T-cell (primary cell): ENCODE results near the gene AVP. TPM values are rescaled to one million over a fixed set of nuclear protein-coding genes. Genes with fewer than 3 reads are reported as not detected.

Experiments
- ATAC-seq, 4 experiments: fragments of 200-7000 bp in 3 of 4; fragments of 150-1000 bp in 1 of 4; cut with Tn5 transposase; replicated peaks in 1 of 4; 1 replicate in 3 of 4; 2 replicates in 1 of 4; pipeline ENCODE4 v1.10.0; 2021; ENCODE audit warnings: moderate library complexity in 3 of 4, mild to moderate bottlenecking in 2 of 4, moderate number of reproducible peaks in 1 of 4
- CTCF ChIA-PET, 2 donors: fragments of 300-600 bp; sonication (Branson Sonifier 250); formaldehyde crosslinking; loops; one replicate each; lab custom pipeline; 2022; ENCODE audit warnings: antibody characterized with exemption in 2 of 2; lab: Charles Lee
- POLR2A ChIA-PET, 2 donors: fragments of 300-600 bp; sonication (Branson Sonifier 250); formaldehyde crosslinking; loops; one replicate each; lab custom pipeline; 2022; ENCODE audit warnings: antibody characterized with exemption in 2 of 2; lab: Charles Lee
- DNase-seq, 35 experiments: peaks; one replicate each; pipeline versions ENCODE4 v3.0.0 to v3.0.0-alpha.2; 2013 to 2023
- H3K27ac ChIP-seq: one replicate; pipeline ENCODE4 v1.5.1; 2013; ENCODE audit warnings: low read length
- H3K27me3 ChIP-seq, 2 experiments: replicated peaks in 1 of 2; 1 replicate in 1 of 2; 2 replicates in 1 of 2; pipeline versions ENCODE4 v1.6.1 to v1.7.0; 2013; ENCODE audit warnings: low read length in 1 of 2, mixed read lengths in 1 of 2; ENCODE audit not compliant: control insufficient read depth in 2 of 2, insufficient read depth in 2 of 2; ENCODE audit errors: extremely low read depth in 1 of 2
- H3K36me3 ChIP-seq, 2 donors: 1 replicate in 1 of 2; 2 replicates in 1 of 2; pipeline versions ENCODE4 v1.6.1 to v1.7.0; 2013; ENCODE audit warnings: low read length in 1 of 2; ENCODE audit not compliant: control insufficient read depth in 2 of 2, insufficient read depth in 1 of 2; ENCODE audit errors: extremely low read depth in 1 of 2
- H3K4me1 ChIP-seq, 2 experiments: 1 replicate in 1 of 2; 2 replicates in 1 of 2; pipeline versions ENCODE4 v1.6.1 to v1.7.0; 2013; ENCODE audit warnings: low read length in 2 of 2, mixed read lengths in 1 of 2; ENCODE audit not compliant: insufficient read depth in 2 of 2, control insufficient read depth in 1 of 2; ENCODE audit errors: extremely low read depth in 1 of 2
- H3K4me3 ChIP-seq, 2 donors: 1 replicate in 1 of 2; 2 replicates in 1 of 2; pipeline versions ENCODE4 v1.5.1 to v1.7.0; 2013; ENCODE audit warnings: mild to moderate bottlenecking in 2 of 2, low read length in 1 of 2, moderate library complexity in 1 of 2; ENCODE audit not compliant: control insufficient read depth in 1 of 2; ENCODE audit errors: extremely low read depth in 1 of 2
- H3K9me3 ChIP-seq: 2 replicates; pipeline ENCODE4 v1.7.0; 2013
- H3K27ac Mint-ChIP-seq, 2 donors: one replicate each; pipeline ENCODE4 v1.8.0; 2020 to 2021; ENCODE audit warnings: mild to moderate bottlenecking in 2 of 2, mixed read lengths in 2 of 2
- H3K27me3 Mint-ChIP-seq, 2 donors: one replicate each; pipeline ENCODE4 v1.8.0; 2021 to 2022; ENCODE audit warnings: mixed read lengths in 2 of 2
- H3K36me3 Mint-ChIP-seq: one replicate; pipeline ENCODE4 v1.8.0; 2021; ENCODE audit warnings: mixed read lengths
- H3K4me1 Mint-ChIP-seq, 3 donors: one replicate each; pipeline ENCODE4 v1.8.0; 2020 to 2022; ENCODE audit warnings: mixed read lengths in 3 of 3, mild to moderate bottlenecking in 1 of 3
- H3K4me3 Mint-ChIP-seq, 3 donors: one replicate each; pipeline ENCODE4 v1.8.0; 2020 to 2022; ENCODE audit warnings: mild to moderate bottlenecking in 3 of 3, mixed read lengths in 3 of 3, moderate library complexity in 3 of 3
- H3K9me3 Mint-ChIP-seq, 3 donors: one replicate each; pipeline ENCODE4 v1.8.0; 2020 to 2022; ENCODE audit warnings: mixed read lengths in 3 of 3
- WGBS: methylation state at CpG from one replicate; pipeline ENCODE4 v1.1.5; 2013; ENCODE audit warnings: missing lambda C conversion rate; ENCODE audit not compliant: insufficient coverage; 5-methylcytosine and 5-hydroxymethylcytosine counted together
- total RNA-seq, 35 experiments: library from RNA in 6 of 35; stranded (reverse) in 6 of 35; fragments of 120-200 nt in 1 of 35; gene quantifications; one replicate each; pipeline versions ENCODE4 v1.2.1 to v1.2.4 and lab custom pipeline; 2013 to 2026

Gene AVP
- total RNA-seq, 5 donors from 2014 or later (not counting 1 experiment from before 2014, with no cell fraction given), result 0.44 to 1.6 (median 0.59) TPM; not detected in 2

DNA sequence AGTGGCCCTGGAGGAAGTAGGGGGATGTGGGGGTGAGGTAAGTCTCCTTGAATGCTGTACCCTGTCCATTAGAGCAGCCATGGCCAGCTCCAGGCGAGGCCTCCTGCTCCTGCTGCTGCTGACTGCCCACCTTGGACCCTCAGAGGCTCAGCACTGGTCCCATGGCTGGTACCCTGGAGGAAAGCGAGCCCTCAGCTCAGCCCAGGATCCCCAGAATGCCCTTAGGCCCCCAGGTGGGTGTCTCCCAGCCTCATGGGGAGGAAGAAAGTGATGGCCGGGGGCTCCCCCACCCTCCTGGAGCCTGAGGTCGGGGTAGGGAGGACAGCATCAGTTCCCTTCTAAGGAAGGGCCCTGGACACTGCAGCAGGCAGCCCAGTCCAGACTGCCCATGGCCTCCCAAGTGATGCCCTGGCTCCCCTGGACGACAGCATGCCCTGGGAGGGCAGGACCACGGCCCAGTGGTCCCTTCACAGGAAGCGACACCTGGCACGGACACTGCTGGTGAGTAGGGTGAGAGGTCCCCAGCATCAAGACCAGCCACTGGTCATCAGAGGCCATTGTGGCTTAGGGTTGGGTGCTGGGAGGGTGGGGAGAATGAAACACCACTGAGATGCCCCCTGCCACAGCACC lies 40.1 kb downstream of the AVP start:
- H3K36me3 Mint-ChIP-seq, result peaks cover 12% of the 10 kb centered on the region
- Histone ChIP-seq H3K9me3 (no peaks in the 10 kb centered on the region), H3K27ac (no peak overlapping the region), H3K4me3 (no peak overlapping the region), H3K27me3 (no peaks in the 10 kb centered on the region), H3K36me3 (peaks cover 0 to 32% of the 10 kb centered on the region in 2 donors), H3K4me1 (peaks cover 4 to 22% of the 10 kb centered on the region in 2 experiments)
- H3K4me1 Mint-ChIP-seq, result peaks cover 16 to 22% (median 20%) of the 10 kb centered on the region in 3 donors
- no peak for DNase-seq
- peak overlapping the region; percentile 79 to 82 (median 82) for H3K4me3 Mint-ChIP-seq
- WGBS, result 89% methylated on average over 3 of the region's 8 CpGs
- ChIA-PET CTCF (interaction anchor here in 1 of 2 donors (0.6 kb wide), 1 partner anchor 379 kb away, joined by 3 read pairs; no protein-coding TSS in a partner anchor), POLR2A (no interaction called here)
- no peak for ATAC-seq
- no peaks in the 10 kb centered on the region for H3K27me3 Mint-ChIP-seq
- no peak overlapping the region for H3K27ac Mint-ChIP-seq
- no peaks in the 10 kb centered on the region for H3K9me3 Mint-ChIP-seq

DNA sequence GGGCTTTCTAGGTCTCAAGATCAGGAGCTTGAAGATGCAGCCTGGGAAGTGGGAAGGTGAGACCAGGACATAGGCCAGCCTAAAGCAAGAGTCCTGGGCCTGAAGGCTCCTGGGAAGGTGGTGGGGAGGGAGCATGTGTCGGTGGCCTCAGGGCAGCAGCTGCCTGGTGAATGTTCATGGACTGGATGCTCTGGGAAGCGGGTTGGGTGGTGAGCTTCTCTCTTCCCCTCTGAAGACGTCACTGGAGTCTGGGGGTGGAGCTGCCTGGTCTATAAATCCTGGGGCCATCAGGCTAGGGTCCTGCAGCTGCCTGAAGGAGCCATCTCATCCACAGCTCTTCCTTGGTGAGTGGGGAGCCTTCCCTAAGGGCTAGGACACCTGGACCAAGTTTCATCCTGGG lies 41.2 kb downstream of the AVP start, which contains the start of gene GNRH2:
TSS of gene GNRH2 (plus strand) at position 301 of the 400 bp plus-strand sequence. CDS start 793 bp downstream, outside the sequence.
- Histone ChIP-seq H3K27me3 (no peaks in the 10 kb centered on the region), H3K36me3 (peaks cover 0 to 34% of the 10 kb centered on the region in 2 donors), H3K4me1 (peaks cover 4 to 22% of the 10 kb centered on the region in 2 experiments), H3K4me3 (no peak within 1 kb of the TSS), H3K9me3 (no peaks in the 10 kb centered on the region), H3K27ac (no peak within 1 kb of the TSS)
- Mint-ChIP-seq H3K4me3 (peak within 1 kb of the TSS; percentile 13 to 79 (median 34)), H3K9me3 (no peaks in the 10 kb centered on the region), H3K27ac (peak within 1 kb of the TSS in 1 of 2 donors; percentile 28), H3K4me1 (peaks cover 16 to 21% (median 20%) of the 10 kb centered on the region in 3 donors), H3K36me3 (peaks cover 16% of the 10 kb centered on the region), H3K27me3 (no peaks in the 10 kb centered on the region)
- POLR2A ChIA-PET, result interaction anchor here in 1 of 2 donors (0.6 kb wide), 1 partner anchor 1069 kb away, joined by 3 read pairs; no protein-coding TSS in a partner anchor
- no CpG with 5 or more reads among the region's 3 CpGs for WGBS
- CTCF ChIA-PET, result no interaction called here
- no peak for DNase-seq
- ATAC-seq, result no peak

DNA sequence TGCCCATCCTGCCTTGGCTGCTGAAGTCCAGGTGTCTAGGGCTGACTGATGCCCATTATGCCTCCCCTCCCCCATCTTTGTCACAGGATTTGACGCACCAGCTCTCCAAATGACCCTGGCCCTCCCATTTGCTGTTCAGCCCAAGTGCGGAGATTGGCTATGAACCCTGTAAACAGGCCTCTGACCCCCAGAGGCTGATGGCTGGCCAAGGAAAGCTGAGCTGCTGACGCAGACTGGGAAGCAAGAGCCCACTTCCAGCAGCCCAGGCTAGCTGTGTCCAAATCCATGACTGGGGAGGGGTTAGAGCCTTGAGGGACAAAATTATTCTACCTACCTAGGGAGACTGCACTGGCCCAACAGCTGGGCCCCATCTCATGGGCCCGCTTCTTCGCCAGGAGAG lies 41.9 kb downstream of the AVP start:
- ChIA-PET POLR2A (no interaction called here), CTCF (interaction anchor here in 1 of 2 donors (0.6 kb wide), 1 partner anchor 211 kb away, joined by 4 read pairs; no protein-coding TSS in a partner anchor)
- peaks cover 16 to 20% (median 17%) of the 10 kb centered on the region in 3 donors for H3K4me1 Mint-ChIP-seq
- WGBS, result 92% methylated on average over 2 of the region's 5 CpGs
- DNase-seq (no peak), ATAC-seq (no peak)
- H3K36me3 Mint-ChIP-seq, result peaks cover 18% of the 10 kb centered on the region
- H3K9me3 ChIP-seq, result no peaks in the 10 kb centered on the region
- H3K27ac Mint-ChIP-seq, result no peak overlapping the region
- H3K36me3 ChIP-seq, result peaks cover 0 to 33% of the 10 kb centered on the region in 2 donors
- no peak overlapping the region for H3K4me3 Mint-ChIP-seq
- H3K4me3 ChIP-seq, result no peak overlapping the region
- no peaks in the 10 kb centered on the region for H3K27me3 Mint-ChIP-seq
- no peak overlapping the region for H3K27ac ChIP-seq
- peaks cover 4 to 19% of the 10 kb centered on the region in 2 experiments for H3K4me1 ChIP-seq
- H3K27me3 ChIP-seq, result no peaks in the 10 kb centered on the region
- no peaks in the 10 kb centered on the region for H3K9me3 Mint-ChIP-seq

DNA sequence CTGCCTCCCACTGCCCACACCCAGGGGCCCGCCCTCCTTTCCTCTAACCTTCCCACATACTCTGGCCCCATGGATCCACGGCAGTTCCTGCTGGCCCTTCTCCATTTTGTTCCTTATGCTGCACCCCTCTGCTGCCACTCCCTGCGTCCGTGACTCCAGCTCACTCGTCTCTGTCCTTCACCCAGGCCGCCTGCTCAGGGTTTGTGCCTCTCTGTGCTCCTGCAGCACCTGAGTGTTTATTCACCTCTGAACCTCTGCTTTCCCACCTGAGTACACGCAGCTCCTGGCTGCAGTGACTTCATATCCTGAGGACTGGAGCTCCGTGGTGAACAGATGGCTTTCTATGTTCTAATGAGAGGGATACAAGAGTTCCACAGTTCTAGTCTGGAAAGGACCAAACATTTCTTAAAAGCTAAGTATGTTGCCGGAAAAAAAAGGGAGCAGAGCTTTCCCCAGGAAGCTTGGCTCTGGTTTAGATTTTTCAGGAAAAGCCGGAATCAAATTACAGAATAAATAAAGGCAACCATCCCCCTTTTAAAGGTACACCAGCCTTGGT lies 42.6 kb downstream of the AVP start:
- H3K9me3 Mint-ChIP-seq, result no peaks in the 10 kb centered on the region
- ChIA-PET CTCF (interaction anchor here in 1 of 2 donors (0.6 kb wide), 1 partner anchor 210 kb away, joined by 4 read pairs; no protein-coding TSS in a partner anchor), POLR2A (no interaction called here)
- ATAC-seq (no peak), DNase-seq (no peak)
- H3K4me3 Mint-ChIP-seq, result no peak overlapping the region
- H3K27ac Mint-ChIP-seq, result peak overlapping the region in 1 of 2 donors; percentile 46
- WGBS, result 85% methylated on average over 7 of the region's 10 CpGs
- Histone ChIP-seq H3K27ac (no peak overlapping the region), H3K9me3 (no peaks in the 10 kb centered on the region), H3K36me3 (peaks cover 4 to 37% of the 10 kb centered on the region in 2 donors), H3K4me1 (peaks cover 3 to 13% of the 10 kb centered on the region in 2 experiments), H3K27me3 (no peaks in the 10 kb centered on the region), H3K4me3 (no peak overlapping the region)
- H3K36me3 Mint-ChIP-seq, result peaks cover 18% of the 10 kb centered on the region
- H3K27me3 Mint-ChIP-seq, result no peaks in the 10 kb centered on the region
- H3K4me1 Mint-ChIP-seq, result peaks cover 12 to 15% (median 13%) of the 10 kb centered on the region in 3 donors

DNA sequence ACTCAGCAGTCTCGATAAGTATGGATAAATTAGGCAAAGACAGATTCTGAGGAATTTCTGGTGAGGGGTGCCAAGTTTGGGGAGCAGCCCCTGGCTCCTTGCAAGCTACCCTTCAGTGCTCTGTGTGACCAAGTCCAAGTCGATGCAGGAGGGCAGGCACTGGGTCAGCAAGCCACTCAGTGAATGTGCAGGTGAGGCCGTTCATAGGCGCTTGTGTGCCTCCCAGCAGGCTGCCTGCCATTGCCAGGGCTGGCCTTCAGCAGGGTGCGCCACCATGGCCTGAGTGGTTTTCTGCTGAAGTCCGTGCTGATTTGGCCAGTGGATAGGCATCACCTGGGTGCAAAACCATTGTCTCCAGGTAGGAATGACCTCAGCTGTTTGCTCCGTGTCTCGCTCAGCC lies 44.4 kb downstream of the AVP start:
- POLR2A ChIA-PET, result no interaction called here
- no peaks in the 10 kb centered on the region for H3K27me3 Mint-ChIP-seq

DNA sequence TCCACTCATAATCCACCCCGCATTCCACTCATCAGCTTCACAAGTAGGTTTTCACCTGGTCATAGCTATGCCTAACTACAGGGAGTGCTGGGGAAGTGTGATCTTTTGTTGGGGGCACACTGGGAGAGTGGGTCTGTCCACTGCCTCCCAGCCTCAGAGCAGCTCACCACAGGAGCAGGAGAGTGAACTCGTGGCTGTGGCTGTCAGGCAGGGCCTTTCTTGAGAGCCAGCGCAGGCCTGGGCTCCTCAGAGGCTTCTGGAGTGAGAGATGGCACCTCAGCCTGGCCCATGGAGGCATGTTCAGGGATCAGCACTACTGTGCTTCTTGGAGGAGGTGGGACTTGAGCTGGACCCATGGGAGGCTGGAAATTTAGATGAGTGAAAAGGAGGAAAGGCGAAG lies 45.1 kb downstream of the AVP start:
- H3K27ac Mint-ChIP-seq, result peak overlapping the region in 1 of 2 donors; percentile 80

More for the DNA sequence above, 44.4 kb downstream of the AVP start:
- no peak overlapping the region for H3K4me3 ChIP-seq
- H3K9me3 ChIP-seq, result no peaks in the 10 kb centered on the region
- no peaks in the 10 kb centered on the region for H3K27me3 ChIP-seq
- H3K36me3 ChIP-seq, result peaks cover 7 to 55% of the 10 kb centered on the region in 2 donors
- CTCF ChIA-PET, result no interaction called here
- Mint-ChIP-seq H3K9me3 (no peaks in the 10 kb centered on the region), H3K27ac (peak overlapping the region in 1 of 2 donors; percentile 9), H3K36me3 (peaks cover 34% of the 10 kb centered on the region), H3K4me3 (no peak overlapping the region), H3K4me1 (peaks cover 3 to 7% (median 4%) of the 10 kb centered on the region in 3 donors)
- no peak overlapping the region for H3K27ac ChIP-seq
- ATAC-seq (no peak), DNase-seq (no peak)
- WGBS, result over 99% methylated on average over 8 of the region's 8 CpGs
- H3K4me1 ChIP-seq, result peaks cover 0 to 2% of the 10 kb centered on the region in 2 experiments

More for the DNA sequence above, 45.1 kb downstream of the AVP start:
- H3K4me3 ChIP-seq, result no peak overlapping the region
- H3K36me3 Mint-ChIP-seq, result peaks cover 39% of the 10 kb centered on the region
- H3K4me1 ChIP-seq, result no peaks in the 10 kb centered on the region
- DNase-seq (no peak), ATAC-seq (no peak)
- POLR2A ChIA-PET, result no interaction called here
- H3K36me3 ChIP-seq, result peaks cover 7 to 60% of the 10 kb centered on the region in 2 donors
- peaks cover 0 to 3% (median 0%) of the 10 kb centered on the region in 3 donors for H3K4me1 Mint-ChIP-seq
- no peak overlapping the region for H3K4me3 Mint-ChIP-seq
- H3K27ac ChIP-seq, result no peak overlapping the region
- 90% methylated on average over 2 of the region's 4 CpGs for WGBS
- CTCF ChIA-PET, result no interaction called here
- no peaks in the 10 kb centered on the region for H3K9me3 Mint-ChIP-seq
- no peaks in the 10 kb centered on the region for H3K27me3 ChIP-seq
- no peaks in the 10 kb centered on the region for H3K9me3 ChIP-seq
- no peaks in the 10 kb centered on the region for H3K27me3 Mint-ChIP-seq
